Suprapubic skin (tissue), 4 donors: Measurements from ENCODE around the gene SEMA5A.

ENCODE experiments used
- EP300 ChIP-seq: sonication (generic); formaldehyde crosslinking; IDR thresholded peaks from one replicate; pipeline ENCODE4 v1.6.1; 2017; ENCODE audit warnings: antibody characterized with exemption
- POLR2A ChIP-seq, 2 donors: fragments of 450-650 bp; IDR thresholded peaks; one replicate each; pipeline ENCODE4 v1.6.1; 2017; ENCODE audit warnings: antibody characterized with exemption in 2 of 2, mild to moderate bottlenecking in 2 of 2, moderate library complexity in 2 of 2
- POLR2AphosphoS5 ChIP-seq, 3 donors: sonication (generic); formaldehyde crosslinking; IDR thresholded peaks; one replicate each; pipeline ENCODE4 v1.6.1; 2017; ENCODE audit warnings: antibody characterized with exemption in 3 of 3
- TF ChIP-seq, protein P1 (sequence below), 2 donors: fragments of 200-600 bp in 1 of 2; fragments of 450-650 bp in 1 of 2; sonication (generic) in 1 of 2; IDR thresholded peaks; one replicate each; pipeline ENCODE4 v1.5.1; 2016 to 2019; ENCODE audit warnings: antibody characterized with exemption in 2 of 2, mild to moderate bottlenecking in 1 of 2, moderate library complexity in 1 of 2

DNA sequence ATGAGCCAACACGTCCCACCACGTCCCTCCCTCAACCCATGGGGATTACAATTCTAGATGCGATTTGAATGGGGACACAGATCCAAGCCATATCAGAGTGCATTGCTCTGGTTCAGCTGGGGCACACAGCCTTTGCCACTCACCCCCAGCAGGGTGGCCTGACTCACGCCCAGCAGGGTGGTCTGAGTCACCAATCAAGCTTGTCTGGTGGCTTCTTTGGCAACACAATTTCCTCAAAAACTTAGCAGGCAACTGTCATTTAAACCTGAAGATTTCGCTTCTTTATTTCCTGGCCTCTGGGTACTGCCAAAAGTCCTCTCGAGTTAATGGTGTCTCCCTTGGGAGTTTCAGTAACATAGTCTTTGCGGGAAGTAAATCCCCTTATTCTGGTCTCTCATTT is 16.3 kb upstream of the SEMA5A start:
- TF ChIP-seq, protein P1, sequence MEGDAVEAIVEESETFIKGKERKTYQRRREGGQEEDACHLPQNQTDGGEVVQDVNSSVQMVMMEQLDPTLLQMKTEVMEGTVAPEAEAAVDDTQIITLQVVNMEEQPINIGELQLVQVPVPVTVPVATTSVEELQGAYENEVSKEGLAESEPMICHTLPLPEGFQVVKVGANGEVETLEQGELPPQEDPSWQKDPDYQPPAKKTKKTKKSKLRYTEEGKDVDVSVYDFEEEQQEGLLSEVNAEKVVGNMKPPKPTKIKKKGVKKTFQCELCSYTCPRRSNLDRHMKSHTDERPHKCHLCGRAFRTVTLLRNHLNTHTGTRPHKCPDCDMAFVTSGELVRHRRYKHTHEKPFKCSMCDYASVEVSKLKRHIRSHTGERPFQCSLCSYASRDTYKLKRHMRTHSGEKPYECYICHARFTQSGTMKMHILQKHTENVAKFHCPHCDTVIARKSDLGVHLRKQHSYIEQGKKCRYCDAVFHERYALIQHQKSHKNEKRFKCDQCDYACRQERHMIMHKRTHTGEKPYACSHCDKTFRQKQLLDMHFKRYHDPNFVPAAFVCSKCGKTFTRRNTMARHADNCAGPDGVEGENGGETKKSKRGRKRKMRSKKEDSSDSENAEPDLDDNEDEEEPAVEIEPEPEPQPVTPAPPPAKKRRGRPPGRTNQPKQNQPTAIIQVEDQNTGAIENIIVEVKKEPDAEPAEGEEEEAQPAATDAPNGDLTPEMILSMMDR (IDR thresholded peaks at IDR 0.05) = no peak
- no peak for TF ChIP-seq POLR2AphosphoS5 (IDR thresholded peaks at IDR 0.05)
- TF ChIP-seq POLR2A (IDR thresholded peaks at IDR 0.05) = no peak
- TF ChIP-seq EP300 = no peak
